ENCODE measurements around the gene CSF3R.

CSF3R gene

DNA sequence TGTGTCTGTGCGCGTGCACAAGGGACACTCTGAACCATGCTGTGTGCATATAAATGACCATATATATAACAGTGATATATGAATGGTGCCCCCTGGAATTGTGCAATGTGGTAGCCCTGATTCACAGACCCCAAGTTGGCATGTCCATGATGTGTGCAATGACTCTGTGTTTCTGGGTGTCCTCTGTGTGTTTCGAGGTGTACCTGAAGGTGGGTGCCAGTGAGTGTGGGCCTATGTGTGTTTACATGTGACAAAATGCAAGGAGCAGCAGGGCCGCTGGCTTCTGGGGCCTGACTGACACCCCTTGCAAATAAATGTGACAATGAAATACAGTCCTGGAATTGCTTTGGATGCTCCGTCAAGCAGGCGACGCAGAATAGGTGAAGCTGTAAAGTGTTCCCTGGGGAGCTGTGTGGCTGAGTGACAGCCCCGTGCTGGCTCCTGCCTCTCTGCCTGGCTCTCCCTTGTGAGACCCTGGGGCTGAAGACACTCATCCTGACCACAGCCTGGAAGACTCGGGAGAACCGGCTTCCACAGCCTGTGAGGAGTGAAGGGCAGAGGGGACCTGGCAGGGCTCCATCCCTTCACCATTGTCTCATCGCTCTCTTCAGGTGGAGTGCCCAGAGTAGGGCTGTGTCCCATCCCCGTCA is 38.2 kb upstream of the CSF3R start:
- no peak overlapping the region for H3K4me3 ChIP-seq (ENCODE audit: low read length)
- DNase-seq (ENCODE audit: low read depth): no peak

GRCh38 chr1:36520056-36520455 is 37.3 kb upstream of the CSF3R start:
- DNase-seq (ENCODE audit: low read depth): no peak
- H3K4me3 ChIP-seq (ENCODE audit: low read length): no peak overlapping the region
- TF ChIP-seq, protein P1, sequence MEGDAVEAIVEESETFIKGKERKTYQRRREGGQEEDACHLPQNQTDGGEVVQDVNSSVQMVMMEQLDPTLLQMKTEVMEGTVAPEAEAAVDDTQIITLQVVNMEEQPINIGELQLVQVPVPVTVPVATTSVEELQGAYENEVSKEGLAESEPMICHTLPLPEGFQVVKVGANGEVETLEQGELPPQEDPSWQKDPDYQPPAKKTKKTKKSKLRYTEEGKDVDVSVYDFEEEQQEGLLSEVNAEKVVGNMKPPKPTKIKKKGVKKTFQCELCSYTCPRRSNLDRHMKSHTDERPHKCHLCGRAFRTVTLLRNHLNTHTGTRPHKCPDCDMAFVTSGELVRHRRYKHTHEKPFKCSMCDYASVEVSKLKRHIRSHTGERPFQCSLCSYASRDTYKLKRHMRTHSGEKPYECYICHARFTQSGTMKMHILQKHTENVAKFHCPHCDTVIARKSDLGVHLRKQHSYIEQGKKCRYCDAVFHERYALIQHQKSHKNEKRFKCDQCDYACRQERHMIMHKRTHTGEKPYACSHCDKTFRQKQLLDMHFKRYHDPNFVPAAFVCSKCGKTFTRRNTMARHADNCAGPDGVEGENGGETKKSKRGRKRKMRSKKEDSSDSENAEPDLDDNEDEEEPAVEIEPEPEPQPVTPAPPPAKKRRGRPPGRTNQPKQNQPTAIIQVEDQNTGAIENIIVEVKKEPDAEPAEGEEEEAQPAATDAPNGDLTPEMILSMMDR (IDR thresholded peaks at IDR 0.05; ENCODE audit: insufficient read depth, low read depth, low read length, missing control alignments): no peak

More for the DNA sequence above, 38.2 kb upstream of the CSF3R start:
- TF ChIP-seq, protein P1 (IDR thresholded peaks at IDR 0.05; ENCODE audit: insufficient read depth, low read depth, low read length, missing control alignments): no peak

DNA sequence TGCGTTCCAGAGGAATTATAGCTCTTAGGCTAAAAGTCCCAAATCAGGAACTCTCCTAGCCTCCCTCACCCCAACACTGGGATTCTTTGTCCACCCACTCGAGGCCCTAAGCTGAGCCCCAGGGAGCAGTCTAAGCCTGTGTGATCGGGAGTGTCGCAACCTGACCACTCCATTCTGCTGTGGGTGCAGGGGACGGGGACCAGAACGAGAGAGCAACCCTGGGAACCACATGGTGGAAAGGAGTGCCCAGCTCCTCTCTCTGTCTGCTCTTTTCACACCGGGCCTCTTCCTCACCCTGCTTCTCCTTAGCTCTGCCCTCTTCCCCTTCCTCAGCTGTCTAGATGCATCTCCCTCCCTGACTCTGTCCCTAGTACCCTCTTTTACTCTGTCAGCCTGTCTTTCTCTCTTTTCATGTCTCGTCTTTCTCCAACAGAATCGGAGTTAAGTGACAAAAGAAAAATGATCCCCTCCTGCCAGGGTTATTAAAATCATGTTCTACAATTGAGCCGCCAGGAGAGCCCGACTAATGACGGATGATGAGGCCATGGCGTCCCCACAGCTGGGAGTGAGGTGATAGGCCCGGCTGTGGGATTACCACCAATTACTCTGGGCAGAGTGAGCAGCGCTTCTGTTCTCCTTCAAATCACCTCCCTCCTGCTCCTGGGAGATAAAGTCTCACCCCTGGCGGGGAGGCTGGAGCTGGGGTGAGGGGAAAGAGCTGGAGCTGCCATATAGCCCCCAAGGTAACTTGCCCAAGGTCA is 34.5 kb upstream of the CSF3R start:
- TF ChIP-seq, protein P1 (IDR thresholded peaks at IDR 0.05; ENCODE audit: insufficient read depth, low read depth, low read length, missing control alignments): no peak
- no peak for DNase-seq (ENCODE audit: low read depth)
- no peak overlapping the region for H3K4me3 ChIP-seq (ENCODE audit: low read length)

DNA sequence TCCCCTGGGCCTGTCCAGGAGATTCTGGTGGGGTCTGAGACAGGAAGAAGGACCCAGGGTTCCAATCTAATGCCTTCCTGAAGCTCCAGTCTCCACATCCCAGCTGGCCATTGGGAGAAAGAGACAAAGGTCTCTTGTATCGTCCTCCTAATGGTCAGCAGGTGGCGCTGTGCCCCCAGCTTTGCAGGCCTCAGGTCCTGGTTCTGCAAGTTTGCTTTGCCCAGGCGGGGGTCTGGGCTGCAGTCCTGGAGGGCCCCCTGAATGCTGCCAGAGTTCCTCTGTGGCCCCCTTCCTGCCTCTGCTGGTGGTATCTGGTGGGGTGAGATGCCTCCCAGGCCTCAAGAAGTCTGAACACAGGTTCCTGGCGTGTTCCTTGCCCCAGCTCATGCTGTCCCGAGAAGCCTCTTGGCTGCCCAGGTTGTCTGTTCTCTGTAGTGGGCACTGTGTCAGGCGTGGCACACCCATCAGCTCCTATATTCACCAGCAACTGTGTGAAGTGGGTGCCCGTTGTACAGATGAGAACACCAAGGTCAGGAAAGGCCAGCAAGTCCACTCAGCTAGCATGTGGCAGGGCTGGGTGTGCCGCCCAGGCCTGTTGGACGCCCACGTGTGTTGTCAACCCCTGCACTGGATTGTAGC is 33.8 kb upstream of the CSF3R start:
- TF ChIP-seq, protein P1 (IDR thresholded peaks at IDR 0.05; ENCODE audit: insufficient read depth, low read depth, low read length, missing control alignments): peak; percentile 85
- H3K4me3 ChIP-seq (ENCODE audit: low read length): no peak overlapping the region
- DNase-seq (ENCODE audit: low read depth): peak; percentile 68

DNA sequence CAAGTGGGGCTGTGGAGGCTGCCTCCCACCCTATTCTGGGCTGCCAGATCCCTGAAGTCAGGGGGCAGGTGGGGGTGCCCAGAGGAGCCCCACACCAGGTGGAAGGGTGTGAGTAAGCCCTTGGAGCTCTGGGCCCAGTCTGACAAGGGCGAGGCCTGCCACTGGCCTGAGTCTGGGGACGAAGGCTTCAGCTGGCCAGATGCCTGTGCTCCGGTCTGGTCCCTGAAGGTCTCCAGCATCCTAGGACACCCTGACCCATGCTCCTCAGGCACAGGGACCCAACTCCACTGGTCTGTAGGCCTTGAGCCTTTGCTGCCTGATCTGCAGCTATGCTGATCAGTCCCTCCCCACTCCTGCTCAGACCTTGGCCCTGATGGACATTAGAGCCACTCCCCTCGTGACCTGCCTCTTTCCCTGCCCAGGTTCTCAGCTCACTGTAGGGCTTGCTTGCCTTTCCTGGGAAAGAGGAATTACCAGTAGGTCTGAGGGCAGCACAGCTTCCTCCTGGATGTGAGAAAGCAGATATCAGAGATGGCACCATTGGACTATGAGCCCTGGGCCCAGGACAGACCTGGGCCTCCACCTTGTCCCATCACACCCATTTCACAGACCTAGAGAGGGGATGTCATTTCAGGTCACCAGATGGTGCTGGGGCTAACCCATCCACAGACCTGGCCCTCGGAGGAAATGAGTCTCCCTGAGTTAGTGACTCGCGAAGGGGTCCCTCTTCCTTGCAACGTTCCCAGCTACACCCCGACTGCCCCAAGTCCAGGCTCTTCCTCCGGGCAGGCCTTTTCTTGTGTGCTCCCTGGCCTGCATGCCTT is 32.8 kb upstream of the CSF3R start:
- no peak for DNase-seq (ENCODE audit: low read depth)
- TF ChIP-seq, protein P1 (IDR thresholded peaks at IDR 0.05; ENCODE audit: insufficient read depth, low read depth, low read length, missing control alignments): no peak

GRCh38 chr1:36514501-36514900 is 31.8 kb upstream of the CSF3R start:
- TF ChIP-seq, protein P1 (IDR thresholded peaks at IDR 0.05; ENCODE audit: insufficient read depth, low read depth, low read length, missing control alignments): no peak
- H3K4me3 ChIP-seq (ENCODE audit: low read length): no peak overlapping the region
- no peak for DNase-seq (ENCODE audit: low read depth)

More for the DNA sequence above, 32.8 kb upstream of the CSF3R start:
- H3K4me3 ChIP-seq (ENCODE audit: low read length): no peak overlapping the region
